Frontal cortex (tissue), 4 donors: Measurements from ENCODE around the gene RAB3D. TPM values are rescaled to one million over a fixed set of nuclear protein-coding genes. Genes with fewer than 3 reads are reported as not detected.

Experiments
- DNase-seq, 2 donors: peaks; one replicate each; pipeline ENCODE4 v3.0.0; 2012; ENCODE audit warnings: low spot score in 2 of 2
- FAIRE-seq: peaks from 2 replicates; lab custom pipeline; 2012; peaks lifted over from hg19 to GRCh38; lab: Jason Lieb, UNC
- total RNA-seq: library from RNA; depleted of rRNA; stranded (reverse); fragments of >200 nt; gene quantifications from one replicate; pipeline ENCODE4 v1.2.3, GENCODE V29; 2014
- donor health status: control.
- donor health status: control.
- donor health status: control.

RAB3D gene
- total RNA-seq, 1 donor from 2014 or later: 21.6 TPM

GRCh38 chr19:11306337-11306736 is 33.1 kb downstream of the RAB3D start:
- no peak for FAIRE-seq
- DNase-seq: no peak

DNA sequence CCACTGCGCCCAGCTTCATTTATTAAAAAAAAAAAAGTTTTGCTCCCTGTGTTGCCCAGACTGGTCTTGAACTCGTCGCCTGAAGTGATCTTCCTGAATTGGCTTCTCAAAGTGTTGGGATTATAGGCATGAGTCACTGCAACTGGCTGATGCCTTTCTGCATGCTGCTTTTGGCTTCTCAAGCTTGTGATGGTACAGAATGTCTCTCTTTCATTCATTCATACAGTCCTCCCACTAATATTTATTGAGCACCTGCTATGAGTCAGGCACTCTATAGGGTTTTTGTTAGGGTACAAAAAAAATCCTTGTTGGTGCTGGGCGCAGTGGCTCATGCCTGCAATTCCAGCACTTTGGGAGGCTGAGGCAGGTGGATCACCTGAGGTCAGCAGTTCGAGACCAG is 34.5 kb downstream of the RAB3D start:
- FAIRE-seq (no peak), DNase-seq (no peak)

- no peak for DNase-seq
- FAIRE-seq: no peak
Observed at GRCh38 chr19:11300811-11301120, 38.7 kb downstream of the RAB3D start.

- FAIRE-seq (no peak), DNase-seq (no peak)
Observed at GRCh38 chr19:11299946-11300810, 39.3 kb downstream of the RAB3D start.

GRCh38 chr19:11296264-11296663 is 43.2 kb downstream of the RAB3D start:
- DNase-seq: no peak
- FAIRE-seq: no peak

DNA sequence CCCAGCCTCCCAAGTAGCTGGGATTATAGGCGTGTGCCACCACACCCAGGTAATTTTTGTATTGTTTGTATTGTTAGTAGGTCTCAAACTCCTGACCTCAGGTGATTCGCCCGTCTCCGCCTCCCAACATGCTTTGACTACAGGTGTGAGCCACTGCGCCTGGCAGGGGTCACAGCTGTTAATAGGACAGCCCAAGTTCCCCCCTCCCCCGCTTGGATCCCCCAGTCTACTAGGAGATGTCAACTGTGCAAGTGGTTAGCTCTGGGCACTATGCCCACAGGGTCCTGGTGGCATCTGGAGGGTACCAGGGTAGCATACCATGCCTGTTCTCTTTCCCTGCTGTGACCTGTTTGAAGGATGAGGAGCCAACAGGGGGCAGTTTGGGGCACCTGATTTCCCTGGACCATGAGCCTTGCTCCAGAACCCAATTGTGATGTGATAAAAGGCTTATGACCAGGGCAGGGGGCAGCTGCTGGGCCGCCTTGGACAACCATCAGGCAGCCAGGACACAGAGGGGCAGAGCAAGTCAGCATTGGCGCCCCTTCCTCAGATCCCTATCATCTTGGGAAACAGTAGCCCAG is 43.7 kb downstream of the RAB3D start, which contains the start of gene TSPAN16:
Gene TSPAN16 (plus strand): TSS at position 496 of the 581 bp plus-strand sequence. CDS start 138 bp downstream, outside the sequence.
- DNase-seq (no peak), FAIRE-seq (no peak)

DNA sequence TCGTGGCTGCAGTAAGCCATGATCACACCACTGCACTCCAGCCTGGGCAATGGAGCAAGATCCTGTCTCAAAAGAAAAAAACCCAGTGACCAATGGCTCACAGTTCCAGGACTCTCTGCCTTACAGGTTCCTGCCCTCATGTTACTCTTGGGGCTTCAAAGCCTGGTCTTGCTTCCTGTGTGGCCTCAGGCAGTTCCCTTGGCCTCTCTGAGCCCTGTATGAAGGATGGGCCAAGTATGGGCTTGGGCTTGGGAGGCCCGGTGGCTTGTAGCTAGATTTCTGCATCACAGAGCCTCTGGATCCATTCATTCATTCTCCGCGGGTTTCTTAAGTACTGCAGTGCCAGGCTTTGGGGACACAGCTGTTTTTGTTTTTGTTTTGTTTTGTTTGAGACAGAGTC is 44.3 kb downstream of the RAB3D start:
- DNase-seq: no peak
- no peak for FAIRE-seq

DNA sequence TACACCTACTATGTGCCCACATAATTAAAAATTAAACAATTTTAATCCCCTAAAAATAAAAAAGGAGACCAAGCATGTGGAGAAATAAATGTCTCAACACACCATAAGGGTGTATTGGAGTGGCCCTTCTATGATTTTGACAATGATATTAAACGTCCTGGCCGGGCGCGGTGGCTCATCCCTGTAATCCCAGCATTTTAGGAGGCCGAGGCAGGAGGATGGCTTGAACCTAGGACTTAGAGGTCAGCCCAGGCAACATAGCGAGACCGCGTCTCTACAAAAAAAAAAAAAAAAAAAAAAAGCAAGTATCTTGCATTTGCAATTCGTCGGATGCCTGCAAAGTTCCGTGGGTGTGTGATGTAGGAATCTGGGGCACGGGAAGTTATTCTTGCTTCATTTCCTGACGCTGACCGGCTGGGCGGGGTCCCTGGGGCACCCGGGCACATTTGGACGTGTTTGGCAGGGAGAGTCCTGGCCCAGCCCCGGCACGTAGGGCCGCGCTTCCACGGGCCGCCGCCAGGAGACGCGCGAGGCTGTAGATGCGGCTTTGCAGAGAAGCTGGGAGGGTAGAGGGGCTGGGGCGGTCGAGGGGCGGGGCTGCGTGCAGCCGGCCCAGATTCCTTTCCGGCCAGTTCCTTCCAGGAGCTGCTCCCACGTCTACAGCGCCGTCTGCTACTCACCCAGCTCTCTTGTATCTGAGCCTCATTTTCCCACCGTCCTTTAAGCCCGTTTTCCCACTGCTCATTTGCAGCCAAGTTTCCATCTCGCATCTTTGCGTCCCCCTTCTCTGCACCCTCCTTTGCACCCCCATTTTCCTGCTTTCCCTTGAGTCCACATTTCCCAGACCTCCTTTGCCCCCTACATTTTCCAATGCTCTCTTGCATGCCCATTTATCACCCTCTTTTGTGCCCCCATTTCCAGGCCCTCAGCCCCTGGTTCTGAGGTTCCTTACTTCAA is 45.7 kb downstream of the RAB3D start:
- FAIRE-seq (no peak), DNase-seq (peak; percentile 79 to 88)

DNA sequence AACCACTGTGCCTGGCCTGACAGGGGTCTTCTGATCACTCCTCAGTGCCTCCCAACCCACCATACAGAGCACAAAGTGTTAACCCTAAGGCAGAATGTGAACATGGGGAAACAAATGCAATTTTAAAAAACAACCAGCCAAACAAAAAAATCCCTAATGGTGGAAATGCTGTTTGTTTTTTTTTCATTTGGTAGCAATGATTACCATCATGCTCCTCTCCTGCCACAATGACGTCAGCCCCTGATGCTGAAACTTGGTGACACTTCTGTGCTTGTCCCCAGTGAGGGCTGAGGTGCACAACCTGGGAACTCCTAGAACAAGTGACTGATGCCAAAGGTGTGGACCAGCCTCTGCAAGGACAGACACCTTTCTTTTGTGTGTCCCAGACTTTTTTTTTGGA is 47.5 kb downstream of the RAB3D start:
- DNase-seq (no peak), FAIRE-seq (no peak)

DNA sequence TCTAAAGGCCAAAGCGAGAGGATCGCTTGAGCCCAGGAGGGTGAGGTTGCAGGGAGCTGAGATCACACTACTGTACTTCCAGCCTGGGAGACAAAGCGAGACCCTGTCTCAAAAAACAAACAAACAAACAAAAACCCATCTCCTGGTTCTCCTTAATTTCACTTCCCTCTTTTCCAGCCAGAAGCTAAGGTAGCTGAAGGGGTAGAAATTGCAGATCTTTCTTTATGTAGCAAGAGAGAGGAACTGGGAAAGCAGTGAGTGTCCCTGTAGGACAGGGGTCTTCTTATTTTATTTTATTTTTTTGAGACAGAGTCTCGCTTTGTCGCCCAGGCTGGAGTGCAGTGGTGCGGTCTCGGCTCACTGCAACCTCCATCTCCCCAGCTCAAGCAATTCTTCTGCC is 48.0 kb downstream of the RAB3D start:
- DNase-seq (no peak), FAIRE-seq (no peak)

DNA sequence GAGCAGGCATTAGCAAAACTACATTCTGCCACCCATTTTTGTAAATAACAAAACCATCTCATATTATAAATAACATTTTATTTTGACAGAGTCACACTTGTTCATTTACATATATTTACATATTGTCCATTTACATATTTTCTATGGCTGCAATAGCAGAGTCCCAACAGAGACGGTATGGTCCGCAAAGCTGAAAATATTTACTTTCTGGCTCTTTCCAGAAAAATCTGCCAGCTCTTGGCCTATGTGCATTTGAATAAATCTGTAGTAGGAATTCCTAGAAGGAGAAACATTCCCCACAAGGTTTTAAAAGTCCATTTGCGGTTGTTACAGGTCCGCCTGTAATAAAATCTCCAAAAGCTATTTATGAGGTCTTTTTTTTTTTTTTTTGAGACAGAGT is 49.2 kb downstream of the RAB3D start:
- DNase-seq: no peak
- no peak for FAIRE-seq

- FAIRE-seq: no peak
- DNase-seq: no peak
Observed at GRCh38 chr19:11288349-11288748, 51.1 kb downstream of the RAB3D start.

DNA sequence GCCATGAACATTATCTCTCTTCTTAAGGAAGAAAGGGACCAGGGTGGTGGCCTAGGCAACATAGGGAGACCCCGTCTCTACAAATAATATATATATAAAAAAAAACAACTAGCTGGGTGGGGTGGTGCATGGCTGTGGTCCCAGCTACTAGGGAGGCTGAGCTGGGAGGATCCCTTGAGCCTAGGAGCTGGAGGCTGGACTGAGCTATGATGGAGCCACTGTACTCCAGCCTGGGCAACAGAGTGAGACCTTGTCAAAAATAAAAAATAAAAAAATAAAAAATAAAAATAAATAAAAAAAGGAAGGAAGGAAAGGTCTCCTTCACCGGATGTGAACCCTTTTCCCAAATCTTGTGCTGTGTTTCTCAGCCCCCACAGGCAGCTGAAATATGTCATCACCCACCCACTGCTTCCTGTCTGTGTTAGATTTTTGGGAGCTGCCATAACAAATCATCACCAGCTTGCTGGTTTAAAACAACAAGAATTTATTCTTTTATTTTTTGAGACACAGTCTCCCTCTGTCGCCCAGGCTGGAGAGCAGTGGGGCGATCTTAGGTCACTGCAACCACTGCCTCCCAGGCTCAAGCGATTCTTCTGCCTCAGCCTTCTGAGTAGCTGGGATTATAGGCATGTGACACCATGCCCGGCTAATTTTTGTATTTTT is 53.0 kb downstream of the RAB3D start:
- FAIRE-seq: no peak
- no peak for DNase-seq

DNA sequence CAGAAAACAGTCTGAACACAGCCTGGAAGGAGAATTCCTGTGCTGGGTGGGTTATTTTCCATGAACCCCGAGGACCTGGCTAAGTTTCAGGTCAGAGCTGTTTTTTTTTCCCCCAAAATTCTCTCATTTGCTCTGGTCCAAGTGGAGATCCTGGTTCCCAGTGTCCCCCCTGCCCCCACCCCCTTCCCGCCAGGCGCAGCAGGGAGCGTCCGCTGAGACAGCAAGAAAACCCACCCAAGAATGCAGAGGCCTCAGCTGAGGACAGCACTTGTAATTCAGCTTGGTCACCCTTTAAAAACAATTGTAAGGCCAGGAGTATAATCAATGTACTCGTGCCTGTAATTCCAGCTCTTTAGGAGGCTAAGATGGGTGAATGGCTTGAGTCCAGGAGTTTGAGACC is 54.9 kb downstream of the RAB3D start:
- DNase-seq (no peak), FAIRE-seq (no peak)

DNA sequence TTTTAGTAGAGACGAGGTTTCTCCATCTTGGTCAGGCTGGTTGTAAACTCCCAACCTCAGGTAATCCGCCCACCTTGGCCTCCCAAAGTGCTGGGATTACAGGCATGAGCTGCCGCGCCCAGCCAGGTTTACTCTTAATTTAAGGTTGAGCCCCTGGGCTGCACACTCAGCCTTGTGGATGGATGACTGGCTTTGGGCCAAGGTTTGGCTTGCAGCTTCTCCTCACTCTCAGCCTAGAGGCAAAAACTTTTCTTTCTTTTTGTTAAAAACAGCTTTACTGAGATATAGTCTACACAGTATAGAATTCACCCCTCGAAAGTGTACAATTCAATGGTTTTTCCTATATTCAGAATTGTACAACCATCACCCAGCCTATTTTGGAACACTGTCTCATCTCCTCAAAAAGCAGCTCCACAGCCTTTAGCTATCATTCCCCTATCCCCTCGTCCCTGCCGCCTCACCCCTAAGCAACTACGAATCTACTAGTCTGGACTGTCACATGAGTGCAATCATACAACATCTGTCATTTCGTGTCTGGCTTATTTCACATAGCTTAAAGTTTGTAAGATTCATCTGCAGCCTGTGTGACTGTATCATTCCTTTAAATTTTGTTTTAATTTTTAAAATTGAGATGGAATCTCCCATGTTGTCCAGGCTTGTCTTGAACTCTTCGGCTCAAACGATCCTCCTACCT is 58.0 kb downstream of the RAB3D start:
- DNase-seq: no peak
- FAIRE-seq: no peak

- no peak for FAIRE-seq
- DNase-seq: no peak
Observed at GRCh38 chr19:11279505-11280236, 59.8 kb downstream of the RAB3D start.

GRCh38 chr19:11278670-11279069 is 60.8 kb downstream of the RAB3D start:
- FAIRE-seq (no peak), DNase-seq (no peak)

- FAIRE-seq: no peak
- no peak for DNase-seq
Observed at GRCh38 chr19:11274533-11275086, 64.8 kb downstream of the RAB3D start.
